Parathyroid adenoma (tissue), 2 donors: ENCODE data around the gene WDPCP.

Experiments used
- H2AFZ ChIP-seq: fragments of 300-600 bp; sonication (generic); one replicate; pipeline ENCODE4 v1.7.0; 2017; ENCODE audit warnings: antibody characterized with exemption, mild to moderate bottlenecking
- H3K27ac ChIP-seq: fragments of 300-600 bp; sonication (generic); one replicate; pipeline ENCODE4 v1.7.0; 2017
- H3K27me3 ChIP-seq: fragments of 300-600 bp; sonication (generic); one replicate; pipeline ENCODE4 v1.7.0; 2017; ENCODE audit warnings: low read length; ENCODE audit not compliant: control insufficient read depth, insufficient read depth
- H3K36me3 ChIP-seq: fragments of 300-600 bp; sonication (generic); one replicate; pipeline ENCODE4 v1.7.0; 2017; ENCODE audit warnings: low read length; ENCODE audit not compliant: control insufficient read depth, insufficient read depth
- H3K4me1 ChIP-seq: fragments of 300-600 bp; sonication (generic); one replicate; pipeline ENCODE4 v1.7.0; 2017; ENCODE audit warnings: control low read depth
- H3K4me2 ChIP-seq: fragments of 300-600 bp; sonication (generic); one replicate; pipeline ENCODE4 v1.7.0; 2017; ENCODE audit warnings: low read length
- H3K4me3 ChIP-seq: fragments of 300-600 bp; sonication (generic); one replicate; pipeline ENCODE4 v1.7.0; 2017; ENCODE audit warnings: low read depth, low read length
- H3K79me2 ChIP-seq: fragments of 300-600 bp; sonication (generic); one replicate; pipeline ENCODE4 v1.7.0; 2017; ENCODE audit warnings: control low read depth
- H3K9ac ChIP-seq: fragments of 300-600 bp; sonication (generic); one replicate; pipeline ENCODE4 v1.7.0; 2017; ENCODE audit warnings: mild to moderate bottlenecking
- H3K9me3 ChIP-seq: fragments of 300-600 bp; sonication (generic); one replicate; pipeline ENCODE4 v1.7.0; 2017; ENCODE audit warnings: low read length; ENCODE audit not compliant: control insufficient read depth
- CTCF ChIP-seq: fragments of 300-600 bp; sonication (generic); IDR thresholded peaks from one replicate; pipeline ENCODE4 v1.7.0; 2017; ENCODE audit warnings: antibody characterized with exemption, mild to moderate bottlenecking
- donor health status: primary hyperparathyroidism.

The WDPCP gene

GRCh38 chr2:63249161-63249560, 339.1 kb downstream of the WDPCP start:
- no peak overlapping the region for H3K4me2 ChIP-seq
- H3K36me3 ChIP-seq = no peaks in the 10 kb centered on the region
- no peaks in the 10 kb centered on the region for H3K9me3 ChIP-seq
- no peak overlapping the region for H2AFZ ChIP-seq
- H3K9ac ChIP-seq = no peak overlapping the region
- H3K79me2 ChIP-seq = no peaks in the 10 kb centered on the region
- no peak overlapping the region for H3K27ac ChIP-seq
- no peak overlapping the region for H3K4me3 ChIP-seq
- TF ChIP-seq CTCF = no peak
- no peaks in the 10 kb centered on the region for H3K4me1 ChIP-seq
- H3K27me3 ChIP-seq = no peaks in the 10 kb centered on the region

DNA sequence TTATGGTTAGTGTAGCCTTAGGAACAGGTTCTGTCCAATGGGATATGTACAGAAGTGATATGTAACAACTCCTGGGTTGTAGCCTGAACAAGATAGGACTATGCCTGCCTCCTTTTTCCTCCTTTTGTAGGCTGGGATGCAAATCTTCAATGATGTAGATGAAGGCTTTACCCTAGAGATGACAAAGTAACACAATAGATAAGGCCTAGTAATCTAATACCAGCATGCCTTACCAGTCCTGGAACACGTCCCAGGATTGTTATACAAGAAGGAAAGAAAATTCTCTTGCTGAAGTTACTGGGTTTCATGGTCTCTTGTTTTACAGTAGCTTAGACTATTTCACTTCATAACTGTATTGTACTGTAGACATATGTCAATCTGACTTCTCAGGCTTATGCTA, 345.5 kb downstream of the WDPCP start:
- TF ChIP-seq CTCF = no peak
- no peak overlapping the region for H3K27ac ChIP-seq
- no peaks in the 10 kb centered on the region for H3K36me3 ChIP-seq
- no peaks in the 10 kb centered on the region for H3K79me2 ChIP-seq
- H2AFZ ChIP-seq = no peak overlapping the region
- H3K4me3 ChIP-seq = no peak overlapping the region
- no peaks in the 10 kb centered on the region for H3K27me3 ChIP-seq
- no peaks in the 10 kb centered on the region for H3K9me3 ChIP-seq
- H3K4me2 ChIP-seq = no peak overlapping the region
- no peak overlapping the region for H3K9ac ChIP-seq
- no peaks in the 10 kb centered on the region for H3K4me1 ChIP-seq

GRCh38 chr2:63225964-63226686, 362.2 kb downstream of the WDPCP start:
- TF ChIP-seq CTCF = no peak
- Histone ChIP-seq H3K27me3 (no peaks in the 10 kb centered on the region), H3K4me2 (no peak overlapping the region), H3K4me3 (no peak overlapping the region), H2AFZ (no peak overlapping the region), H3K27ac (no peak overlapping the region), H3K79me2 (no peaks in the 10 kb centered on the region), H3K9ac (no peak overlapping the region), H3K4me1 (no peaks in the 10 kb centered on the region), H3K36me3 (no peaks in the 10 kb centered on the region), H3K9me3 (no peaks in the 10 kb centered on the region)

DNA sequence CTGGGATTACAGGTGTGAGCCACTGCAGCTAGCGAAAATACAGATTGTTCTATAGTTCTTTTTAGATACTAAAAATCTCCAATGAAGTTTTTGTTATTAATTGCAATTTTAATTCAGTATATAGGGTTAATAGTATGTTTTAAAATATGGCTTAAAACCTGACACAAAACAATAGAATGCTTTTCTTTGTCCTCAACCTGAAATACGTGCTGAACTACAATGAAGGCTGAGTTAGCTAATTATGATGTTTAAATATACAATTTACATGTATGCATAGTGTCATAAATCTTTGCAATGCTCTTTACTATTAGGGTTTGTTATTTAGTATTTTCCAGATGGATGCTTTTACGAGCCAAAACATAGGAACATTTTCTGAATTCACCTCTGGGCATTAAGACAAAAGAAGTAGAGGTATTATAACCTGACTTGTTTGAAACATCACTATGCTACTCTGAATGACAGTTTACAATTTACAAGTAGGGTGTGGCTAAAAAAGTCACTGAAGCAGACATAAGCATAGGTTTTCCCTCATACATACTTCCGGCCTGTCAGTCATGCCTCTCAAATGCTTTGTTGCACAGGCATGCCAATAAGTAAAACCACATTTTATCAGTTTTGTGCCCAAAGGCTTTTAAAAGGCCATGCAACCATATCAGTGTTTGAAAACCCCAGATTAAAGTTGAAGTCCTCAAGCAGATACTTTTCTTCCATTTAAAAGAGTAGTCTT, 369.3 kb downstream of the WDPCP start:
- Histone ChIP-seq H3K4me3 (no peak overlapping the region), H3K9me3 (no peaks in the 10 kb centered on the region), H3K4me2 (no peak overlapping the region), H3K4me1 (no peaks in the 10 kb centered on the region), H3K36me3 (no peaks in the 10 kb centered on the region), H3K9ac (no peak overlapping the region), H3K79me2 (no peaks in the 10 kb centered on the region), H3K27ac (no peak overlapping the region), H3K27me3 (no peaks in the 10 kb centered on the region), H2AFZ (no peak overlapping the region)
- no peak for TF ChIP-seq CTCF
